Measurements from ENCODE around the gene PI4K2B.

DNA sequence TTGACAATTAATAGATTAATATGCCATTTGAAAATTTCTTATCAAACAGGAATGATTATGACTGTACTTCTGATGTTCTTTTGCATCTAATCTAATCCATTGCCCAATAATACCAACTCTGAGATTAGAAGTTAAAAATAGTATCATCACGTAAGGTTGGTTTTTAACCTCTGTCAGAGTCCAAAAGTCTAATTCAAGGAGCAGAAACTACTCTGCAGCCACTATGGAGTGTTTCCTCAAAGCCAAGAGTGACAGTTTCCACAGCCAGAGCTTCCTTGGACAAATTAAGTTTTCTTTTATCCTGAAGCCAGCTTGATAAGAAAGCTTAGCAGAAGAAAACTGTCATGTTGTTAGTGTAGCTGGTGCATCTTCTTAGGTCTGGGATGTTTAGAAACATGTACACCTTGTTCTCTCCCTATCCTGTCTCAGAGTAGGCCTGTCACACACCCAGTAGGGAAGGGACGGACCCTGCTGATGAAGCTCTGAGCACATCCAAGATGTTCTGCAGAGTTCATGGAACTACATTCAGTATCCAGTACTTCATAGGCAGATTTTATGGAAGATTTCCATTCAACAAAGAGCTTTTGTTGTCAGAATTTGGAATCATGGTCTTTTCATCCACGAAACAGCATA is 20.4 kb upstream of the PI4K2B start:
- TF ChIP-seq FOXA1 (IDR thresholded peaks at IDR 0.05): no peak
- no peak for TF ChIP-seq SP1 (IDR thresholded peaks at IDR 0.05)
- TF ChIP-seq ARNT (IDR thresholded peaks at IDR 0.05): no peak
- TF ChIP-seq ZNF384 (IDR thresholded peaks at IDR 0.05): no peak
- TF ChIP-seq LEF1 (IDR thresholded peaks at IDR 0.05; ENCODE audit: borderline replicate concordance): no peak
- TF ChIP-seq ELF4 (IDR thresholded peaks at IDR 0.05): no peak
- TF ChIP-seq, protein P1, sequence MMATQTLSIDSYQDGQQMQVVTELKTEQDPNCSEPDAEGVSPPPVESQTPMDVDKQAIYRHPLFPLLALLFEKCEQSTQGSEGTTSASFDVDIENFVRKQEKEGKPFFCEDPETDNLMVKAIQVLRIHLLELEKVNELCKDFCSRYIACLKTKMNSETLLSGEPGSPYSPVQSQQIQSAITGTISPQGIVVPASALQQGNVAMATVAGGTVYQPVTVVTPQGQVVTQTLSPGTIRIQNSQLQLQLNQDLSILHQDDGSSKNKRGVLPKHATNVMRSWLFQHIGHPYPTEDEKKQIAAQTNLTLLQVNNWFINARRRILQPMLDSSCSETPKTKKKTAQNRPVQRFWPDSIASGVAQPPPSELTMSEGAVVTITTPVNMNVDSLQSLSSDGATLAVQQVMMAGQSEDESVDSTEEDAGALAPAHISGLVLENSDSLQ (IDR thresholded peaks at IDR 0.05): no peak
- TF ChIP-seq L3MBTL2 (conservative IDR thresholded peaks at IDR 0.05): no peak

Data from HEK293T (cell line).